Lower leg skin (tissue), 4 donors: ENCODE data around the gene HDAC3. TPM values are rescaled to one million over a fixed set of nuclear protein-coding genes. Genes with fewer than 3 reads are reported as not detected.

Source experiments
- DNase-seq, 2 donors: peaks; one replicate each; pipeline ENCODE4 v3.0.0-alpha.2; 2019; ENCODE audit warnings: low spot score in 2 of 2
- H3K4me3 ChIP-seq: fragments of 200-600 bp; sonication (generic); 2 replicates; pipeline ENCODE4 v1.5.1; 2017; ENCODE audit warnings: mild to moderate bottlenecking, low read depth; ENCODE audit not compliant: poor library complexity, severe bottlenecking
- POLR2A ChIP-seq, 2 donors: fragments of 450-650 bp; IDR thresholded peaks; one replicate each; pipeline ENCODE4 v1.6.1; 2016 to 2017; ENCODE audit warnings: antibody characterized with exemption in 2 of 2, mild to moderate bottlenecking in 1 of 2, moderate library complexity in 1 of 2
- WGBS, 2 donors: methylation state at CpG; one replicate each; pipeline ENCODE4 v1.1.5; 2018; 5-methylcytosine and 5-hydroxymethylcytosine counted together
- intact Hi-C: fragments of 100-400 bp; cut with DNase I; formaldehyde crosslinking; loops from one replicate; pipeline ENCODE4 v1.15.0; 2023; ENCODE audit warnings: low total_unique reads
- total RNA-seq, 4 donors: library from RNA; depleted of rRNA; stranded (reverse); fragments of >200 nt; gene quantifications; one replicate each; pipeline ENCODE4 v1.1.0, GENCODE V29; 2016
- TF ChIP-seq, protein P1 (sequence below), 3 donors: fragments of 450-650 bp; IDR thresholded peaks; one replicate each; pipeline ENCODE4 v1.5.1; 2016; ENCODE audit warnings: antibody characterized with exemption in 3 of 3, mild to moderate bottlenecking in 3 of 3, moderate library complexity in 2 of 3

HDAC3 gene
- total RNA-seq, 4 donors from 2014 or later: 49.4 to 66.4 (median 52.7) TPM

DNA sequence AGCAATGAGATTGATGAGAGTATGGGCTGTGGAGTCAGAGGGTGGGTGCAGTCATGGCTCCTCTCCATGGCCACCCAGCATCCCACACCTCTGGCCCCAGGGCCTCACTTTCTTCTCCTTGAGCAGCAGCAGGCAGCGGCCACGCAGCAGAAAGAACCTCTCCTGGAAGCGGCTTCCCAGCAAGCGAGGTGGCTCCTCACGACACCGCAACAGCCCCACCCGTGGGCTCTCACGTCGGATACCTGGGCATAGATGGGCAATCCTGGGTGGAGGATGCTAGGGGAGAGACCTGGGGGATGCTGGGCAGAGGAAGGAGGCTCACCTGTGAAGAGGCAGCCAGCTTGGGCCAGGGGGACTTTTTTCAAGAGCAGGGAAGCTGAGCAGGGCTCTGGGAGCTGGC is 19.7 kb upstream of the HDAC3 start:
- no peak for TF ChIP-seq POLR2A (IDR thresholded peaks at IDR 0.05)
- TF ChIP-seq, protein P1, sequence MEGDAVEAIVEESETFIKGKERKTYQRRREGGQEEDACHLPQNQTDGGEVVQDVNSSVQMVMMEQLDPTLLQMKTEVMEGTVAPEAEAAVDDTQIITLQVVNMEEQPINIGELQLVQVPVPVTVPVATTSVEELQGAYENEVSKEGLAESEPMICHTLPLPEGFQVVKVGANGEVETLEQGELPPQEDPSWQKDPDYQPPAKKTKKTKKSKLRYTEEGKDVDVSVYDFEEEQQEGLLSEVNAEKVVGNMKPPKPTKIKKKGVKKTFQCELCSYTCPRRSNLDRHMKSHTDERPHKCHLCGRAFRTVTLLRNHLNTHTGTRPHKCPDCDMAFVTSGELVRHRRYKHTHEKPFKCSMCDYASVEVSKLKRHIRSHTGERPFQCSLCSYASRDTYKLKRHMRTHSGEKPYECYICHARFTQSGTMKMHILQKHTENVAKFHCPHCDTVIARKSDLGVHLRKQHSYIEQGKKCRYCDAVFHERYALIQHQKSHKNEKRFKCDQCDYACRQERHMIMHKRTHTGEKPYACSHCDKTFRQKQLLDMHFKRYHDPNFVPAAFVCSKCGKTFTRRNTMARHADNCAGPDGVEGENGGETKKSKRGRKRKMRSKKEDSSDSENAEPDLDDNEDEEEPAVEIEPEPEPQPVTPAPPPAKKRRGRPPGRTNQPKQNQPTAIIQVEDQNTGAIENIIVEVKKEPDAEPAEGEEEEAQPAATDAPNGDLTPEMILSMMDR (IDR thresholded peaks at IDR 0.05): no peak
- DNase-seq: no peak
- 79 to 86% methylated on average over 7 to 9 of the region's 9 CpGs for WGBS, 2 donors
- intact Hi-C loops: no loop called here
- no peak overlapping the region for H3K4me3 ChIP-seq

DNA sequence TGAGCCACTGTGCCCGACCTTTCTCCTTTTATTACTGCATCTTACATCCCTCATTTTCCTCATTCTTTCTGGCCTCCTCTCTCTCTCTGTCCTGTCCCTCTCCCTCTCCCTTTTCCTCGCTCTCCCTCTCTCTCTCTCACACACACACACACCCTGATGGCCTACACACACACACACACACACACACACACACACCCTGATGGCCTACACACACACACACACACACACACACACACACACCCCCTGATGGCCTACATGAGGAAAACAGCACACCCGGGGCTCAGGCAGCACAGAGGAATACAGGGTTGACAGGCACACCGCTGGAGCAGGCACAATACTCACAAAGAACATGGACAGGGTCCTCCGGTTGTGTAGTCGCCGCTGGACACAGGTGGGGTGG is 18.4 kb upstream of the HDAC3 start:
- WGBS, 2 donors: 89 to 91% methylated on average over 7 of the region's 7 CpGs

DNA sequence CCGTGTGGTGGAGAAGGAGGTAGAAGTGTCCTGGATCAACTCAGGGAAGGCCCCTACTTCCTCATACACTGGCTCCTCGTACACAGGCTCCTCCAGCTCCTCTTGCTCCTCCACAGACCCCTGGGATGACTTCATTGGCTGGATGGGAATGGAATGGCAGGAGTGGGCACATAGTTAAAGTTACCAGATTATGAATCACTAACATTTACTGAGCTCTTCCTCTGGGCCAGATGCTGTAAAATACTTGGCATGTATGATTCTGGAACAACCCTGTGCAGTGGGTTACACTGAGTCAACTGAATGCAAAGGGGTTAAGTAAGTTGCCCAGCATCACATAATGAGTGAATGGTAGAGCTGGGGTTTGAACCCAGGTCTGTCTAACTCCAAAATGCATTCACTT is 17.6 kb upstream of the HDAC3 start:
- no peak overlapping the region for H3K4me3 ChIP-seq
- 89 to 92% methylated on average over 2 of the region's 2 CpGs for WGBS, 2 donors
- no peak for DNase-seq
- intact Hi-C loops: no loop called here
- TF ChIP-seq POLR2A (IDR thresholded peaks at IDR 0.05): no peak
- TF ChIP-seq, protein P1 (IDR thresholded peaks at IDR 0.05): no peak

More for the DNA sequence above, 18.4 kb upstream of the HDAC3 start:
- H3K4me3 ChIP-seq: no peak overlapping the region
- TF ChIP-seq, protein P1 (IDR thresholded peaks at IDR 0.05): no peak
- TF ChIP-seq POLR2A (IDR thresholded peaks at IDR 0.05): no peak
- DNase-seq: no peak
- intact Hi-C loops: no loop called here

DNA sequence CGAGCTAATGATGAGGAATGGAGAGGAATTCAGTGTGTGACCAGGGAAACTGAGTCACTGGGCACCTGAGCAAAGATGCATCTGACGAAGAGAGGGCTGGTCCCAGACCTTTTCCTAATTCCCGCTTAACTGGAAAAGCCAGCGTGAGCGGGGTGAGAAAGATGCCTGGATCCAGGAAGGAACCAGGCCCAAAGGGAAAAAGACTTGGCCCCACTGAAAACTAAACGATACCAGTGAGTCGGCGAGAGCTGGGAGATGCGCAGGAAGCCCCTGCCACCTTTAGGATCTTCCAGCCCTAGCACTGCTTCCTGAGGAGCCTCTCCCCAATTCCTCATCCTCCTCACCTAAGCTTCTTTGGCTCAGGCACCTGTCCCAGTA is 15.1 kb upstream of the HDAC3 start:
- peak overlapping the region; percentile 40 for H3K4me3 ChIP-seq
- TF ChIP-seq, protein P1 (IDR thresholded peaks at IDR 0.05): no peak
- intact Hi-C loops: no loop called here
- 36 to 48% methylated on average over 9 of the region's 9 CpGs for WGBS, 2 donors
- DNase-seq: no peak

DNA sequence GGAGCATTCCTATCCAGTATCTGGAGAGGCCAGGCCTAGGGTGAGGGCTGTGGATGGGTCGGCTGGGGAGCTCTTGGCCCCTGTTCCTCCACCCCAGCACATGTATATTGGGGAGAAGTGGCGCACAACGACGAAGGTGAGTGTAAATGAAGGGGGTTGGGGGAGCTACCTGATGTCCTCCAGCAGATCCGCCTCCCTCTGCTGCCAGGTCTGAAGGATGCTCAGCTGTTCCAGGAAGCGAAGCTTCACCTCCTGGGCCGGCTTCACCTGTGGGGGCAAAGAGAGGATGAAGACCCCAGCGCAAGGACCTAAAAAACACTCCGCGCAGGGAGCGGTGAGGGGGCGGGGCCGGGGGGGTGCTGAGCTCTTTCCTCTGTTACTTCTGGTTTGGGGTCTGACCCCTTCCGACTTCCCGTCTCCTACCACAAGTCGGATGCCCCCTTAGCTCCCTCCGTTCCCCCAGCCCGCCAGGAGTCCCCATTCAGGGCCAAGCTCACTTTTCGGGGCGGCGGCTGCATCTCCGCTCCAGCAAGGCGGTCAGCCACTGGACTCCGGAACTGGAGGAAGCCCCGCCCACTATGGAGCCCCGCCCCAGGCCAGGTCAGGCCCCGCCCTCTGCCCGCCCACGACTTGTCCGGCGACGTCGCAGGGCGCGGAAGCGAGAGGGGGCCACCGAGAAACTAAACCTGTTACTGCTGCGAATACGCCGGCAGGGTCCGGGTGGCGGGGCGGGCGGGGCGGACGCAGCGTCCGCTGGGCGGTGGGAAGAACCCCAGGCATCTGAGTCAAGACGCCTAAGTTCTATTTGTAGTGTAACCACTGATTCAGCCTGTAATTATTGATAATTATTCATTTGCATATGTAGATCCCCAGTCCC is 14.4 kb upstream of the HDAC3 start, which contains the start of gene FCHSD1:
FCHSD1 (minus strand) TSS at position 568 of the 877 bp plus-strand sequence; CDS start at position 518, 50 bp downstream.
- TF ChIP-seq, protein P1 (IDR thresholded peaks at IDR 0.05): no peak
- TF ChIP-seq POLR2A (IDR thresholded peaks at IDR 0.05): no peak
- H3K4me3 ChIP-seq: peak within 1 kb of the TSS; percentile 40
- DNase-seq: peak; percentile 82 to 98
- 8% methylated on average over 37 to 40 of the region's 50 CpGs for WGBS, 2 donors
- intact Hi-C loops: no loop called here
